Inflammatory macrophage treated with lipopolysaccharide for 1 hour (primary cell): Measurements from ENCODE around the gene THEMIS.
"Not testable (repeated sequence)": the region's sequence is repeated elsewhere in the genome, so short reads cannot be mapped to it uniquely, and the experiment has no call there.

Experiments used
- DNase-seq, 2 donors: peaks; one replicate each; pipeline ENCODE4 v3.0.0-alpha.2; 2020 to 2022

The THEMIS gene

DNA sequence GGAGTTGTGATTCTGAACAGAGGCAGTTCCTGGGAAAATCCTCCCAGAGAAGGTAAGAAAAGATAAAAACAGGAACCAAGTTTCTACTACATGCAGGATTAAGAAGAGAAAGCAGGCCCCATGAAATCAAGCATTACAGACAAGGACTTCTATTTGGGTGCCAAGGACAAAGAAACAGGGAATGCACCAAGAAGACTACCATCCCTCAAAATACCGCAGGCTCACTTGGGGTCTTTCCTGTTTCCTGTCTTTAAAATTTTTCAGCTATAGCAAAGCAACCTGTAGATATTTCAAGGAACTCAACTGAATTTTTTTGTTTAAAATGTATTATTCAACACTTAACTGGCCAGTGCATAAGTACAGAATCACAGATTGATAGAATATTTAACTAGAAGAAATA is 107.5 kb downstream of the THEMIS start:
- no peak for DNase-seq

DNA sequence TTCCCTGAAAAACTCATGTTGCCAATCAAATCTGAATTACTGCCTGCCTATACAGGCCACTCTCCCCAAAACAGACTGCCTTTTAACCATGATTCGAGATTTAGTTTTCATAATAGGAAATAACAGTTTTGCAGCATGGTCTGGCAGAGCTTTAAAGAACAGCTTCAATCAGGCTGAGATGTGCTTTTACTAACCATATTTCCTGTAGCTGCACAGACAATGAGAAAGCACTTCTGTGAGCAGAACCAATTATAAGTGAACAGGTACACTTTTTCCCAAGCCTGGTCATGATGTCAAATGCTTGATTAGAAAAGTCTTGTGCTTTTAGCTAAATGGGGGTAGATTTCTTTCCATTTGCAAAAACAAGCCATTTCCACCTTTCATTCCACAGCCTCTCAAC is 108.2 kb downstream of the THEMIS start:
- DNase-seq: no peak

DNA sequence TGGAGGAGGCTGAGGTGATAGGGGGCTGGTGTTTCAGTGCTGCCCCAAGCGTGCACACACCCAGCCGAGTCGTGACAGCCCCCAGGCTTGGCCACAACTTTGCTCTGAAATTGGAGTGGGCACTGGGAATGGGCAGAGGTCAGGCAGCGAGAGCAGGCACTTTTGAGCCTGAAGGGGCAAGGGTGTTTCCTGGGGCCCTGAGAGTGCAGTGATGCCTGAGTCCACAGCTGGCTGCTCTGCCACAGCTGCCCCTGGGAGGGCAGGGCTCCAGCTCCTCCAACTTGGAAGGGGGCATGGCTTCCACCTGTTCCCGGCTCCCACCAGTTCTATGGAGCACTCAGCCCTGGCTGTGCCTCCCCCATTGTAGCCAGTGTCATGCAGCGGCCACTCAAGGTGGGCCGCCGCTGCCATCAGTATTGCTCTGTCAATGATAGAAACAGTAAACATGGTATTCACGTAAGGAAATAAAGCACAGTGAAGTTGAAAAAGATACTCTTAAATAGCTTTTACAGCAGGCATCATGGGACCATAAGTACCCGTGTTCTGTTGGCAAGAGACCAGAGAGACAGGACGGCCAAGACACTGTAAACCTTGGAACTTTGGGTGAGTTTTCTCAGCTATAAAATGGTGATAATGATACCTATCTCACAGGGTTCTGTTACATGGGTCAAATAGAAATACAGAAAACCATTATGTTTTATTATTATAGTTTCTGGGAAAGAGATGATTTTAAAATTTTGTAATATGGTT is 108.9 kb downstream of the THEMIS start:
- no peak for DNase-seq

DNA sequence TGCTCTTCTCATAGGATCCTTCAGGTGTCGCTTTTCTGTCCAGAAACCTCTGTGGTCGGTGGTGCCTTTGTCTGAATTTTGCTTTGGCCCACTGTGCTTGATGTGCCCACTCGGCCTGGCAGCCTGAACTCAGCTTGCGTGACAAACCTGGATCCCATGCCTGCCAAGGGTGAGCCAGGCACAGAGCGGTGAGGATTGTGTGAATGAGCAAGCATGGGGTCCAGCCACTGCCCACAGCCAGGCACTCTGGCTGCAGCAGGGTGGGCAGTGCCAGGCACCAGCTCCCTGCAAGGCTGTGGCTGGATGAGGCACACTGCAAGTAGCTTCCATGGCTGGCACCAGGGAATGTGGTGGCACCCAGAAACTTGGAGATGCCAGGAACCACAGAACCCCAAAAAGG is 110.3 kb downstream of the THEMIS start:
- DNase-seq: no peak

DNA sequence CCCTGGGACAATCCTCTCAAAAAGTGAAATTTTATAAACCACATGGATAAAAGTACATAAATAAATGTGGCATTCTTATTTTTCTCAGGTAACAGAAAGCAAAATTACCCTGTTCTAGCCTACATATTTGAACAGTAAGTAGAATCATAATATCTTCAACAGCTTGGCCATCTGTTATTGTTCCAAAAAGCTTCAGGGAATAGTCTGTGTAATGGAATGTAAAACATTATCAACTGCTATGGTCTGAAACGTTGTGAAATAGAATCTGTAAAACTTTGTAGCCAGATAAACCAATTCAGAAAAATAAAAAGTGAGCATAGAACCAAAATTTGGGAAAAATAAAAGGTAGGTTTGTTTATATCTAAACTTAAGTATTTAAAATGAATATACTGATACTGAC is 114.7 kb downstream of the THEMIS start:
- DNase-seq: no peak

DNA sequence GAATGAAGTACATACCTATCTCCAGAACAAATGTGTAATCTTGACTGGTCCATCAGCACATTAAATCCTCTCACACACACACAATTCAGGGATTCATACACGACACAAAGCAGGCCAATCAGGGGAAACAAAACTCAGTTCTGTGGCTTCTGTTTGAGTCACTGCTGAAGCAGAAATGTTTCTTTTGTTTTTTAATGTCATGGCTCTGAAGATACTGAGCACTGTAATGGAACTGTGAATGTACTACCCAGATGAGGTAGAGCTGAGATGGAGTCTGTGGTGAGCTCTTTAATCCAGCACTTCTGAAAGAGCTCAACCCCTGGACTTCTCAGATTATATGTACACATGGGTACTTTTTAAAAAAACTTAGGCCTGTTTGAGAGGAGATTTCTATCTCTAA is 116.4 kb downstream of the THEMIS start:
- DNase-seq: no peak

DNA sequence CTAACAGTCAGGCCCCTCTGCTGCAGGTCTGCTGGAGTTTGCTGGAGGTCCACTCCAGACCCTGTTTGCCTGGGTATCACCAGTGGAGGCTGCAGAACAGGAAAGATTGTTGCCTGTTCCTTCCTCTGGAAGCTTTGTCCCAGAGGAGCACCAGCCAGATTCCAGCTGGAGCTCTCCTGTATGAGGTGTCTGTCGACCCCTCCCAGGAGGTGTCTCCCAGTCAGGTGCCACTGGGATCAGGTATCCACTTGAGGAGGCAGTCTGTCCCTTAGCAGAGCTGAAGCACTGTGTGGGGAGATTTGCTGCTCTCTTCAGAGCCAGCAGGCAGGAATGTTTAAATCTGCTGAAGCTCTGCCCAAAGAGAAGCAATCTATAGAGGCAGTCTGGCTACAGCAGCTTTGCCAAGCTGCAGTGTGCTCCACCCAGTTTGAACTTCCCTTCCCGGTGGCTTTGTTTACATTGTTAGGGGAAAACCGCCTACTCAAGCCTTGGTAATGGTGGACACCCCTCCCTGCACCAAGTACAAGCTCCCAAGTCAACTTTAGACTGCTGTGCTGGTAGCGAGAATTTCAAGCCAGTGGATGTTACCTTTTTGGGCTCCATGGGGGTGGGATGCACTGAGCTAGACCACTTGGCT is 119.1 kb downstream of the THEMIS start:
- DNase-seq: not testable (repeated sequence)

DNA sequence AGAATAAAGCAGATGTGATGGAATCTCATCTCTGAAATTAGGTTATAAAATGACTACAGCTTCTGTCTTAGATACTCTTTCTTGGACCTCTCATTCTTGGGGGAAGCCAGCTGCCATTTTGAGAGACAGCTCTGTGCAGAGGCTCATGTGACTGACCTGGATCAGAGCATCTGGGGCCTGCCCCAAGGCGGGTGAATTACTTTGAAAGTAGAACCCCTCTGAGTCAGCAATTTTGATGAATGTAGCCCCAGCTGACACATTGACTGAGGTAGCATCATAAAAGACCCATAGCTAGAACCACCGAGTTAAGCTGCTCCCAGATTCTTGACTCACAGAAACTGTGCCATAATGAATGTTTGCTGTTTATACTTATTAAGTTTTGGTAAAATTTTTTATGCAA is 124.5 kb downstream of the THEMIS start:
- DNase-seq: no peak

DNA sequence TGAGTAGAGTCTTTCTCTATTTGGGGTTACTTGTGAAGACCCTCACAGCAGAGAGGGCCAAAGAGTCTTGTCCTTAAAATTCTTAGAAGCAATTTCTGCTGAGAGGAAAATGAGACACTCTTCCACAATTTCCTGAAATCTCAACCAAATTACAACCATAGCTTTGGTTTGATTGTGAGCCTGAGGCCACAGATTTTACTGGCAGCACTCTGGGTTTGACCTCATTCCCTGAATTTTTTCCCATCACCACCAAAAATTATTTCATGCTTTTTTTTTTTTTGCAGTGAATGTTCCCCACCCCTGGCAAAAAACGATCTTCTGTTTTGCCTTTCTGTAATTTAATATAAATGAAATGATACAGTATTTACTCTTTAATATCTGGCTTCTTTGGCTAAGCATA is 125.5 kb downstream of the THEMIS start:
- DNase-seq: no peak

DNA sequence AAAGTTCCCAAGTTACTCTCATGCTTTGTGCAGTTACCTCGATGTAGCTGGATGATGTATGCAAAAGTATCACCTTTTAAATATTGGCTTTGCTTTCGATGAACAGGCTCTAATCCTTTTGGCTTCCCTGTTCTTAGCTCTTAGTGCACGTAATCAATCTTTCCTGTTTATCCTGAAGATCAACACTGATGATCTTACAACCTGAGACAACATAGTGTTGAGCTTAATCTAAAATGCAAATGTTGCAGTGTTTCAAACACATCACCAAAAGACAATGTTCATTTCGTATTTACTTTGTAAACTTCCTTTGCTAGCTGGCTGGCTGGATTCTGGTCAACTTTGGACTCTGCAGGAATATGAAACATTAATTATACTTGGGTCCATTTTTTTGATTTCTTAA is 132.1 kb downstream of the THEMIS start:
- no peak for DNase-seq

DNA sequence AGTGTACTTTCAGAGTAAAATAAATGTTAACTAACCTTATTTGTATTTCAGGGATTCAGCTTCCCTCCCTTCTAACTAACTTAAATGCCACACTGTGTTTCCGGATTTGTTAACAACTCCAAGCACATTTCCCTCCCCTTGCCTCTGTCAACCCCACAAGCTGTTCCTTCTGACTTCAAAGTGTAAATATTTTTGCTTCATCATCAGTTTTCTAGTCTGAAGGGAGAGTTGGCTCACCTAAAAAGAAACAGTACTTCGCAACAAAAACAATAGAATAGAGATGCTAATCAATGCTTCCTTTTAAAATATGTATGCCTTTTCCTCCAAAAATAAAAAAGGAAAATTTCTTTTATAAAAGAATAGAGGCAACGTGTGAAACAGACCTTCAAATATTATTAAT is 132.6 kb downstream of the THEMIS start:
- DNase-seq: no peak

DNA sequence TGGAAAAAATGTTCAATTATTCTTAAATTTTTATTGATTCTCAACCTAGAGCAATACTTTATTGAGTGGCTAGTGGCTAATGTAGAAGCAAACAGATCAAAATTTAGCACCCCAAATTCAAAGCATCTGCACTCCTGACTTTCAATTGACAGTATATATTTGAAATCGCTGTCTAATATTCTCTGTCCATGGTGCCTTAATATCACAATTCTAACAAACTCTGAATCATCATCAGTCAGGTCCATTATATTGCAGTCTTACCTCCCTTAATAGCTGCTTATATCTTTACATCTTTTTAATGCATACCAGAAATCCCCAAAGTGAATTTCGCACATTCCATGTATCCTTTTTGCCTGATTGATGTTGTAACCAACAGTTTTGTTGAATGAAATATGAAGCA is 134.9 kb downstream of the THEMIS start:
- DNase-seq: no peak

DNA sequence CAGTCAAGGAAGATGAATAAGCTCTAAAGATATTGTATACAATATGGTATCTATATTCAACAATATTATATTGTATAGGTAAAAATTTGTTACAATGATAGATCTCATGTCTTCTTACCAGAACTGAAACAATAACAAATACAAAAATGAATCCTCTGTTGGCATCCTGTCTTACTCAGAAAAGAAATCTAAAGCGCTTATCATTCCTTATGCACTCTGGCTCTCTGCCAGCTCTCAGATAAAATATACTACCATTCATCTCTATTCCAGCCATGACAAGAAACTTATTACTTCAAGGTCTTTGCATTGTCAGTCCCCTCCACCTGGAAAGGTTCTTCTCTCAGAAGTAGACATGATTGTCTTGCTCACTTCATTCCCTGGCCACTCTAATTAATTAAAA is 138.6 kb downstream of the THEMIS start:
- DNase-seq: no peak

DNA sequence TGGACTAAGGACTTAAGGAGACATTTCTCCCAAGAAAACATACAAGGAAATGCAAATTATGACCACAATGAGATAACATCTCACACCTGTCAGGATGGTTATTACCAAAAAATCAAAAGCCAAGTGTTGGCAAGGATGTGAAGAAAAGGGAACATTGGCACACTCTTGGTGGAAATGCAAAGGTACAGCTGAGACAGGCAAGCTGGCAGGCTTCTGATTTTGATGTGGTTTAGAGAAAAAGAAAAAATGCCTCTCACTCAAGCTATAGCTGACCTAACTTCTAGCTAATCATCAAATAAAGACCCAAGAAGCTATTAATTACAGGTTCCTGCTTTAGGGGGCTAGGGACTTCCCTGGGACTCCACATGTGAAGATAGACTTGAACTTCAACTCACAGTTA is 139.8 kb downstream of the THEMIS start:
- no peak for DNase-seq

DNA sequence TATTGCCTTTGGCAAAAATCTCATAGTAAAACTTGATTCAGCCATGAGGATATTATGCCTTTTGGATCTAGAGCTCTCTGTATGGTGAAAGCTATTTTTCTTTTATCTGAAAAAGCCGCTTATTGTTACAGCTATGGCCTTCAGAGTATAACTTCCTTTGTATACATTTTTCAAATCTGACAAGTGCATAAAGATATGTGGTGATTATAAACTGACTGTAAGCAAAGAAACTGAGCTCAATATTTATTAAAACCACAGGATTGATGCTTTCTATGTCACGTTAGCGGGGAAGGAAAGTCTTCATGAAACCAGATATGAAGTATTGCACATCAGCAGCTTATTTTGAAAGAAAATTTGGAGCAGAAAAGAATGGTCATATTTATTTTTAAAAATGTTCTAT is 151.8 kb downstream of the THEMIS start:
- no peak for DNase-seq

DNA sequence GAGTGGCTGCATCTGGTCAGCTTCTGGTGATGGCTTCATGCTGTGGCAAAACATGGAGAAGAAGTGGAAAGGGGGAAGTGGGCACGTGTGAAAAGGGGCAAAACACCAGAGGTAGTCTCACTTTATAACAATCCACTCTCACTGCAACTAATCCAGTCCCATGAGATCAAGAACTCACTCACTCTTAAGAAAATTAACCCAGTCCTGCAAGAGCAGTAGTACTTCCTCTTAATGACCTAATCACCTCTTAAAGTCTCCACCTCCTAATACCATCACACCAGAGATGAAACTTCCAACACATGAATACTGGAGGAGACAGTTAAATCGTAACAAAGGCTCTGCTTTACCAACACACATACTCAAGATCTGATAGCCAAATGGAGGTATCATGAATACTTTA is 152.6 kb downstream of the THEMIS start:
- no peak for DNase-seq

DNA sequence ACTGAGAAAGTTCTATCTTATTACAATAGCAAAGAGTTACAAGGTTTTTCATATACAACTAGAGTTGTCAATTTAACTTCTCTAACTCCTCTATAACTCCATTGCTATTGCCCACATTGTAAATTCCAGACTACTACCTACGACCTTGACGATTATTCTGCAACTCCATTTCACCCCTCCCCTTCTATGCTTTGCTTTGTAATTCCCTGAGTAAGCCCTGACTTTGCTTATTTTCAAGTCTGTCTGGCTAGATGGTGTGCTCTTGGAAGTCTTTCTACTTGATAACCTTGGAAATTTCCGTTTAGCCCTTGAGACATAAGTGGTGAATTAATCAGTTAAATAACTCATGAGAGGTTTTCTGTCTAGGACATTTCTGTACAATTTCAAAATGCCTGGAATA is 162.4 kb downstream of the THEMIS start:
- DNase-seq: no peak

DNA sequence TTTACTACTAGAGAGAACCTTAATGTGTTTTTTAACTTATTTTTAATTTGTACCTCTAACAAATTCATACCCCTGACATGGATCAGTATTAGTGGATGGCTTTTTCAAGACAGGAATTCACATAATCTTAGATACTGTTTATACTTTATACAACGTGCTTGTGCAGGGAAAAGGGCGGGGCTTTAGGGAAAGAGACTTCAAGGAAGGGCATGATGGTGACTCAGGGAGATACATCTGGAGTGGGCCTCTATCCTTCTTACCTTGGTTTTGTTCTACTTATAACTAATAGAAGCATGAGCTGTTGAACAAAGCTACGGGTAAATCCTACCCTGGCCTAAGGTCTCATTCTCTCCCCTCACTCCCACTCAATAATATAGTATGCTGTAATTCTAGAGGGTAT is 163.1 kb downstream of the THEMIS start:
- no peak for DNase-seq

DNA sequence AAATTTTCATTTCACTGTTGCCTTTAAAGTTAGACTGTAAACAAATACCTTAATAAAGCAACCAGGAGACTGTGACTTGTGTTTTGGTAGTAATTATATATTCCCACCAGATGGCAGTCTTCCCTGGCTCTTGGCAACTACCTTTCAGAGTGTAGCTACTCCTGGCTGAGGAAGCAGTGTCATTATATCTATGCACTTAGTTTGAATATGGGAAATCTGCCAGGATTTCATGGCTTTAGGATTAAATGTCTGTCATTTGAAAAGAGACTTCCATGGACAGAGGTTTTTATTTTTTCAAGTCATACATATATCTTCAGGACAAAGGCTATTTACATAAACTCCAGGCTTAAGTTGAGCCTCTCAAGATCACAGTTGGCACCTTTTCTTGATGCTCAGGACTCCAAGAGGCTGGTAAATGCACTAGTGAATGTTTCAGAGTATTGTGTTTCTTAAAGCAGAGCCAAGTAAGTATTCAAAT is 163.8 kb downstream of the THEMIS start:
- DNase-seq: peak; percentile 33 to 67

DNA sequence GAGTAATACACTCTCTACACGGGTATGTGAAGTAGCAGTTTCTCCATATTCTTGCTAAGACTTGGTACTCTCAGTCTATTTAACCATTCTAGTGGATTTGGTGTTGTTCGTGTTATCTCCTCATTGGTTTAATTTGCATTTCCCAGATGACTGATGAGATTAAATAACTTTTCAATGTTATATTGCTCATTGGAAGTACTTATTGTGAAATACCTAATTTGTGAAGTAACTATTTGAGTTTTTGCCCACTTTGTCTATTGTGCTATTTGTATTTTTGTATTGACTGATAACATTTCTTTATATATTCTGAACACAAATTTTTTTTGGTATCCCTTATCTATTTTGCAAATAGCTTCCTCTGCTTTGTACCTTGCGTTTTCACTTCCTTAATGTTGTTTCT is 167.9 kb downstream of the THEMIS start:
- DNase-seq: no peak

DNA sequence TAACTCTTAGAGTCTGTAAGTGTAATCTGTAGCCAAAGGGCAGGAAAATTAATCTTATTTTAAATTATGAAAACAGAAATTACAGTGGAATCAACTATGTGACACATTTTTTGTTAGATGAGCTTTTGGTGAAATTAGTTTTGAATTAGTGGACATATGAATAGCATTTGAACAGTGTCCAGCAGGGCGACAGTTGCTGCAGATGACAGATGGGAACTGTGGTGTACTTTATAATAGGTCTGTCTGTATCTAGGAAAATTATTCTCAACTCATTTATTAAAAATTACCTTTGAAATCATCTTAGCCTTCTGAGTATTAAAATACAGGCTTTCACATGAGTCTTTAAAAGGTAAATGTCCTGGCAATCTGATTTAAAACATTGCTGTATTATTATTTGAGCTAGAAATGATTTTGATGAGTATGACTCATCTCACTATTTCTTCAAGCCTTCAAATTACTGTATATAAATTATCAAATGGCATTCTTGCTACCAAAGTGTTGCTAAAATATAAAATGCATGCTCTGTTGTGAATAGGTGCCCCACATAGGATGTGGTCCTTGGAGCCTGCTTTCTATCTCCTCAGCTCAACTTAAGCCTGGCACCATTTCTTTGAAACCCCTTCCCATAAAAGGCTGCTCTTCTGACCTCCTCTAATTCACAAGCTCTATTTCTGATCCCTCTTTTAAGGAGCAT is 173.5 kb downstream of the THEMIS start:
- no peak for DNase-seq

DNA sequence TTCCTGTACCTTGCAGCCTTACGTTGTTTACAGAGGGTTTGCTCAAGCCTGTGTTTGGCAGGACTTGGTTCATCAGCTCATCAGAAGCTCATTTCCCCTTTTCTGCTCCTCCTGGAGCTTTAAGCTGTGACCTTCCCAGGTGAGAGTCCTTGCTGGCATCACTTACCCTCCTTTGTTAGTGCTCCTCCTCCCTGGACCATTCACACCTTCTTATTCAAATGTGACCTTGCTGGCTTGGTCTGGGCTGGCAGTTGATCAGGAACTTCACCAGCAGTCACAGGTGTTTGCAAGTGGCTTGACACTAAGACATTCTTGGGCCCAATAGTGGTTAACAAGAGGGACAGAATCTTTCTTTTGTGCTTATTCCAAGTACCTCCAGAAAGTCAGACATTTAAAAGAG is 175.0 kb downstream of the THEMIS start:
- no peak for DNase-seq

DNA sequence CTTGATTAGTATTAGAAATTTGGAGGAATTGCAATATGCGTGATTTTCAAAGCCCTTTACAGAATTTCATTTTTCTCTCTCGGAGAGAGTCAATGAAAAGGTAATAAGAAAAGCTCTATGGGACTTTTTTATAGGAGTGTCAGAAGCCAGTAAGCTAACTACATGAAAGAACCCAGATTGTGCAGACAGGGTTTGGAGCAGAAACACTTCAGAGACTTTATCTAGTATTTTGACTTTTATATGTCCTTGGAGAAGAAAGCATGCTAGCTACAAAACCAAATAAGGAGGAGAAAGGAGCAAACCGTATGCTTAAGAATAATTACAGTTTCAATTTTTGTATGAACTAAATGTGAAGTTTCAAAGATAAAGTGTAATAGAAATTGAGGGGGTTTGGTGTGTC is 182.2 kb downstream of the THEMIS start:
- no peak for DNase-seq

DNA sequence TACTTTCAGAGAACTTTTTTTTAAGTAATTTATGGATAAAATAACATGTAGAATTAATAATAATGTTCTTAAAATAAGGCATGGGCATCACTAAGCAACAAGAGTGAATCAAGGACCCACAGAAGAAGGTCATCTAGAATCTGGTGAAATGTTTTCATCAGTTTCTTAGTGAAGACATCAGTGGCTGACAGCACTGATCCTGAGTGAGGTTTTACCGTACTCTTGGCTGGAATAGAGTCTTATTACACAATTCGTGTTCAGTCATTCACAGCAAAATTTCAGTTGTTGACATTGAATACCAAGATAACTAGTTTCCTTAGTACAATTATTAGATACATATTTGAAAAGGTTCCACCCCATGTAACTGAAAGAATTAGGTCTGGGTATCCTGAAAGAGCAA is 183.5 kb downstream of the THEMIS start:
- DNase-seq: no peak
